Measurements from ENCODE around the gene KCNIP3. TPM values are rescaled to one million over a fixed set of nuclear protein-coding genes. Genes with fewer than 3 reads are reported as not detected.

KCNIP3 gene
- total RNA-seq, 1 donor from 2014 or later: 6.3 TPM

GRCh38 chr2:95356821-95357700 lies 59.9 kb downstream of the KCNIP3 start:
- peaks cover 47% of the 10 kb centered on the region for H3K27me3 Mint-ChIP-seq
- no peak for DNase-seq (ENCODE audit: low spot score, unreplicated experiment)
- H3K4me3 Mint-ChIP-seq (ENCODE audit: low read depth): no peak overlapping the region
- no peaks in the 10 kb centered on the region for H3K36me3 Mint-ChIP-seq (ENCODE audit: insufficient read depth)
- no peak overlapping the region for H3K27ac Mint-ChIP-seq
- TF ChIP-seq, protein P1, sequence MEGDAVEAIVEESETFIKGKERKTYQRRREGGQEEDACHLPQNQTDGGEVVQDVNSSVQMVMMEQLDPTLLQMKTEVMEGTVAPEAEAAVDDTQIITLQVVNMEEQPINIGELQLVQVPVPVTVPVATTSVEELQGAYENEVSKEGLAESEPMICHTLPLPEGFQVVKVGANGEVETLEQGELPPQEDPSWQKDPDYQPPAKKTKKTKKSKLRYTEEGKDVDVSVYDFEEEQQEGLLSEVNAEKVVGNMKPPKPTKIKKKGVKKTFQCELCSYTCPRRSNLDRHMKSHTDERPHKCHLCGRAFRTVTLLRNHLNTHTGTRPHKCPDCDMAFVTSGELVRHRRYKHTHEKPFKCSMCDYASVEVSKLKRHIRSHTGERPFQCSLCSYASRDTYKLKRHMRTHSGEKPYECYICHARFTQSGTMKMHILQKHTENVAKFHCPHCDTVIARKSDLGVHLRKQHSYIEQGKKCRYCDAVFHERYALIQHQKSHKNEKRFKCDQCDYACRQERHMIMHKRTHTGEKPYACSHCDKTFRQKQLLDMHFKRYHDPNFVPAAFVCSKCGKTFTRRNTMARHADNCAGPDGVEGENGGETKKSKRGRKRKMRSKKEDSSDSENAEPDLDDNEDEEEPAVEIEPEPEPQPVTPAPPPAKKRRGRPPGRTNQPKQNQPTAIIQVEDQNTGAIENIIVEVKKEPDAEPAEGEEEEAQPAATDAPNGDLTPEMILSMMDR (IDR thresholded peaks at IDR 0.05; ENCODE audit: unreplicated experiment): no peak
- H3K4me1 Mint-ChIP-seq (ENCODE audit: low read depth): no peaks in the 10 kb centered on the region
- H3K9me3 Mint-ChIP-seq (ENCODE audit: low read depth): no peaks in the 10 kb centered on the region

- H3K4me1 Mint-ChIP-seq (ENCODE audit: low read depth): no peaks in the 10 kb centered on the region
Measured at GRCh38 chr2:95357717-95358280, 60.7 kb downstream of the KCNIP3 start.

GRCh38 chr2:95359031-95359430 lies 61.9 kb downstream of the KCNIP3 start:
- H3K9me3 Mint-ChIP-seq (ENCODE audit: low read depth): no peaks in the 10 kb centered on the region
- H3K36me3 Mint-ChIP-seq (ENCODE audit: insufficient read depth): no peaks in the 10 kb centered on the region
- no peak overlapping the region for H3K27ac Mint-ChIP-seq
- no peak overlapping the region for H3K4me3 Mint-ChIP-seq (ENCODE audit: low read depth)
- TF ChIP-seq, protein P1 (IDR thresholded peaks at IDR 0.05; ENCODE audit: unreplicated experiment): no peak
- H3K4me1 Mint-ChIP-seq (ENCODE audit: low read depth): no peaks in the 10 kb centered on the region
- H3K27me3 Mint-ChIP-seq: peaks cover 55% of the 10 kb centered on the region
- no peak for DNase-seq (ENCODE audit: low spot score, unreplicated experiment)

More at GRCh38 chr2:95357717-95358280, 60.7 kb downstream of the KCNIP3 start:
- Mint-ChIP-seq H3K27ac (no peak overlapping the region), H3K4me3 (ENCODE audit: low read depth) (no peak overlapping the region), H3K36me3 (ENCODE audit: insufficient read depth) (no peaks in the 10 kb centered on the region), H3K9me3 (ENCODE audit: low read depth) (no peaks in the 10 kb centered on the region), H3K27me3 (peaks cover 53% of the 10 kb centered on the region)
- DNase-seq (ENCODE audit: low spot score, unreplicated experiment): no peak
- TF ChIP-seq, protein P1 (IDR thresholded peaks at IDR 0.05; ENCODE audit: unreplicated experiment): no peak

- Mint-ChIP-seq H3K27ac (no peak overlapping the region), H3K27me3 (peaks cover 58% of the 10 kb centered on the region), H3K4me3 (ENCODE audit: low read depth) (no peak overlapping the region), H3K9me3 (ENCODE audit: low read depth) (no peaks in the 10 kb centered on the region), H3K4me1 (ENCODE audit: low read depth) (no peaks in the 10 kb centered on the region), H3K36me3 (ENCODE audit: insufficient read depth) (no peaks in the 10 kb centered on the region)
- TF ChIP-seq, protein P1 (IDR thresholded peaks at IDR 0.05; ENCODE audit: unreplicated experiment): no peak
- no peak for DNase-seq (ENCODE audit: low spot score, unreplicated experiment)
Measured at GRCh38 chr2:95359501-95359930, 62.4 kb downstream of the KCNIP3 start.

GRCh38 chr2:95361216-95361980 lies 64.3 kb downstream of the KCNIP3 start:
- Mint-ChIP-seq H3K4me3 (ENCODE audit: low read depth) (no peak overlapping the region), H3K27ac (no peak overlapping the region), H3K9me3 (ENCODE audit: low read depth) (no peaks in the 10 kb centered on the region), H3K36me3 (ENCODE audit: insufficient read depth) (no peaks in the 10 kb centered on the region), H3K4me1 (ENCODE audit: low read depth) (no peaks in the 10 kb centered on the region), H3K27me3 (peaks cover 67% of the 10 kb centered on the region)
- no peak for DNase-seq (ENCODE audit: low spot score, unreplicated experiment)
- TF ChIP-seq, protein P1 (IDR thresholded peaks at IDR 0.05; ENCODE audit: unreplicated experiment): no peak

Data from progenitor cell of endocrine pancreas (in vitro differentiated cells).